Omental fat pad (tissue), 4 donors: ENCODE measurements around the gene LTK. TPM values are rescaled to one million over a fixed set of nuclear protein-coding genes. Genes with fewer than 3 reads are reported as not detected.

Experiments
- ATAC-seq: fragments of 150-250 bp; one replicate; pipeline ENCODE4 v1.9.1; 2016; ENCODE audit warnings: mild to moderate bottlenecking, moderate library complexity; ENCODE audit not compliant: low FRiP score
- DNase-seq: peaks from one replicate; pipeline ENCODE4 v3.0.0-alpha.2; 2019; ENCODE audit warnings: low spot score
- total RNA-seq, 4 donors: library from RNA; depleted of rRNA; stranded (reverse); fragments of >200 nt; gene quantifications; one replicate each; pipeline ENCODE4 v1.1.0, GENCODE V29; 2016
- TF ChIP-seq, protein P1 (sequence below), 3 donors: fragments of 450-650 bp; IDR thresholded peaks; one replicate each; pipeline ENCODE4 v1.5.1; 2016 to 2017; ENCODE audit warnings: antibody characterized with exemption in 3 of 3, mild to moderate bottlenecking in 3 of 3, moderate library complexity in 2 of 3

Gene LTK
- 1 to 10 TPM in 1 of 4 donors, under 1 TPM in 2, not detected in 1; 0.19 to 1.3 (median 0.84) TPM for total RNA-seq

DNA sequence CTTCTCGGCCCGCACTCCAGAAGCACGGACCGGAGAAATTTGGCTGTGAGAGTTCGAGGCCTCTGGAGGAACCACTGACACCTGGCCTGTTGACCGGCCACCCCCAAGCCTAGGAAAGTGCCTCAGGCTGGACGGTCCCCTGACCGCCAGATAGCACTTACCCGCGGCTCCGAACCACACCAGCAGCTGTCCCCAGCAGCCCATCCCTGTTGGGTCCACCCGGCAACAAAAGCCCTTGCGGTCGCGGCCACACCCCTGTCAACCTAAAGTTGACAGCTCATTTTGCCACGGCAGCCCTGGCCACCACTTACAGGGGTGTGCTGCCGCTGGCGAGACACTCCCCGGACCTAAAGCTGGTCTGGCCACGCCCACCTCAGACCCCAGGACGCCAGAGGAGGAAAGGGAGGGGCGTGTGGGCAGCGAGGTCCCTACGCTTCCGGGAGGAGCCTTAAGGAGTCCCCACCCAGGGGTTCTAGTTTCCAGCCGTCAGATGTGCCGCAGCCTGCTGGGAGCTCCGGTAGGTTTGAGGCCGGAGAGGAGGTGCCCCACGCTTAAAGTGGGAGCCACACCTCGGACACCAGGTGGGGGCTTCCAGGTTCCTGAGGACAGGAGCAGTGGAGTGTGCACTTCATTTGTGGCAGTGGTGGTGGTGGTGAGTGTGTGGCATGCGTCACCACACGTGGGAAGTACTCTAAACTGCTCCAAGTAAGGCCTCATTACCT is at the start of gene LTK:
TSS of gene LTK (minus strand) at position 322 of the 722 bp plus-strand sequence. CDS start at position 204, 118 bp downstream.
- no peak for DNase-seq
- no peak for ATAC-seq
- TF ChIP-seq, protein P1, sequence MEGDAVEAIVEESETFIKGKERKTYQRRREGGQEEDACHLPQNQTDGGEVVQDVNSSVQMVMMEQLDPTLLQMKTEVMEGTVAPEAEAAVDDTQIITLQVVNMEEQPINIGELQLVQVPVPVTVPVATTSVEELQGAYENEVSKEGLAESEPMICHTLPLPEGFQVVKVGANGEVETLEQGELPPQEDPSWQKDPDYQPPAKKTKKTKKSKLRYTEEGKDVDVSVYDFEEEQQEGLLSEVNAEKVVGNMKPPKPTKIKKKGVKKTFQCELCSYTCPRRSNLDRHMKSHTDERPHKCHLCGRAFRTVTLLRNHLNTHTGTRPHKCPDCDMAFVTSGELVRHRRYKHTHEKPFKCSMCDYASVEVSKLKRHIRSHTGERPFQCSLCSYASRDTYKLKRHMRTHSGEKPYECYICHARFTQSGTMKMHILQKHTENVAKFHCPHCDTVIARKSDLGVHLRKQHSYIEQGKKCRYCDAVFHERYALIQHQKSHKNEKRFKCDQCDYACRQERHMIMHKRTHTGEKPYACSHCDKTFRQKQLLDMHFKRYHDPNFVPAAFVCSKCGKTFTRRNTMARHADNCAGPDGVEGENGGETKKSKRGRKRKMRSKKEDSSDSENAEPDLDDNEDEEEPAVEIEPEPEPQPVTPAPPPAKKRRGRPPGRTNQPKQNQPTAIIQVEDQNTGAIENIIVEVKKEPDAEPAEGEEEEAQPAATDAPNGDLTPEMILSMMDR (IDR thresholded peaks at IDR 0.05): no peak

DNA sequence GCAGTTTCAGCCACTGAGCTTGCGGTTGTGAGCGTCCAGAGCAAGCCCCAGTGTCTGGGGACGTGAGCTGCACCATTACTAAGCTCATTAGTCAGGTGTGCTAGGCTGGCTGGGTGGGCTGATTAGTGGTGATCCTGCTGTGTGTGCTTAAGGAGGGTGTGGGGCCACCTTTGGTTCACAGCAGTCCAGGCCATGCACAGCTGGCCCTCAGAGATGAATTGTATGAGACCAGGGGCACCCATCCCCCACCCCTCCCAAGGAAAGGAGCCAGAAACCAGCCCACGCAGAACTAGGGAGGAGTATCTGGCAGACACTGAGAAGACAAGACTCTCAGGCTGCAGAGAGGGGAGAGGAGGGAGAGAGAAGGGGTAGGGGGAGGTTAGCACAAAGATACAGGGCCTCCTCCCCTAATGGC is 49.2 kb upstream of the LTK start:
- DNase-seq (no peak), ATAC-seq (peak; percentile 3)
- TF ChIP-seq, protein P1 (IDR thresholded peaks at IDR 0.05): no peak

DNA sequence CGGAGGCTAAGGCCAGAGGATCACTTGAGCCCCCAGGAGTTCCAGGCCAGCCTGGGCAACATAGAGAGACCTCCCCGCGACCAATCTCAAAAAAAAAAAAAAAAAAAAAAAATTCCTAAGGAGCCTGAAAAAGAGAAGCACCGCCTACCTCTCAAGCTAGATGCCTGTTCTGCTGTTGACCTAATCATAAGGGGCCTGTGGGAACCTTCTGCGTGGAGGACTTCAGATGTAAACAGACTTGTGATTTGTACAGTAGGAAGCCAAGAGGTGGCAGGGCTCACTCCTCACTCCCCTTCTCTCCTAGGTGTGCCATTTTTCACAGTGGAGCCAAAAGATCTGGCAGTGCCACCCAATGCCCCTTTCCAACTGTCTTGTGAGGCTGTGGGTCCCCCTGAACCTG is 48.6 kb upstream of the LTK start:
- ATAC-seq (no peak), DNase-seq (no peak)
- TF ChIP-seq, protein P1 (IDR thresholded peaks at IDR 0.05): no peak

DNA sequence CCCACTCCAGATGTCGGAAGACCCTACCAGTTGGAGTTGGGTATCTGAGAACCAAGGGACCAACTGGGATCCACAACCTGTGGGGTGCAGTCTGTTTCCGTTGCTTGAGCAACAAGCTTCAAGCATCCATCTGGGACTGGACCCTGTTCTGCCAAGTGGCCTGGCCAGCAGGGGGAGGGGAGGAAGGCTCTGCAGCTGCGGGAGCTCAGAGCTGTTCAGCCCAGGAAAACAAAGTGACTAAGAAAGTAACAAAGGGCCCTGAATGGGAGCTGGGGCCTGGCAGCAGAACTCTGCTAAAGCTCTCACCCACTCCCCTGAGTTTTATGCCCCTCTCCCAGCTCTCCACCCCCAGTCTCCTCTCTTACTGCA is 48.1 kb upstream of the LTK start:
- DNase-seq (no peak), ATAC-seq (no peak)
- TF ChIP-seq, protein P1 (IDR thresholded peaks at IDR 0.05): no peak

DNA sequence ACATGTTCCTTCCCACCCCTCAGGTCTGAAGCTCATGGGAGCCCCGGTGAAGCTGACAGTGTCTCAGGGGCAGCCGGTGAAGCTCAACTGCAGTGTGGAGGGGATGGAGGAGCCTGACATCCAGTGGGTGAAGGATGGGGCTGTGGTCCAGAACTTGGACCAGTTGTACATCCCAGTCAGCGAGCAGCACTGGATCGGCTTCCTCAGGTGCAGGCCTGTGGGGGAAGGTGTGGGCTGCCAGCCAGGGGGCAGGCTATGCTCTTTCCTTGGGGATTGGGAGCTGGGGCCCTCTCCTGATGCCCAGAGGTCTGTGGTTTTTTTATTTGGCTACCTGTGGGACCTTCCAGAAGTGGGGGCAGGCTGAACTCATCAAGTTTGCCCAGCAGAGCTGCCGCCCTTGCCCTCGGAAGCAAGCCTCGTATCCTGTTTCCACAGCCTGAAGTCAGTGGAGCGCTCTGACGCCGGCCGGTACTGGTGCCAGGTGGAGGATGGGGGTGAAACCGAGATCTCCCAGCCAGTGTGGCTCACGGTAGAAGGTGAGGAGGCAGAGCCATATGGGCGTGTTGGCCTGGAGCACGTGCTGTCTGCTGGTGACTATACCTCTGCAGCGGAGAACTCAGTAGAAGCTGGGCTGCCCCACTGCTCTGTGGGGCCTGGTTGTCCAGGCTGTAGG is 47.6 kb upstream of the LTK start:
- no peak for DNase-seq
- no peak for ATAC-seq
- TF ChIP-seq, protein P1 (IDR thresholded peaks at IDR 0.05): no peak

DNA sequence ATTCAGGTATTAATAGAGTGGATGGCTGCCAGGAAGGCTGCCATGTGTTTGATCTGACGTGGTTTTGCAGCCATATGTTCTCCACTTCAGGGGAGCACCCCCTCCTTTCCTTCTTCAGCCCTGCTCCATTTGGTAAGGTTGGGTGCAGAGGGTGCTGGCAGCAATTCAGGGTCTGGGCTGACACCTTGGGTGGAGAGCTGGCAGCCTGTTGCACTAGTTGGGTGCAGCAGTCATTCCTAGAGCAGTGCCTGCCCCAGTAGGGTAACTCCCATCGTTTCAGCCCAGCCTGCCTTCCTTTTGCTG is 46.9 kb upstream of the LTK start:
- no peak for ATAC-seq
- no peak for DNase-seq
- TF ChIP-seq, protein P1 (IDR thresholded peaks at IDR 0.05): no peak
